Endothelial cell of umbilical vein (primary cell): ENCODE results near the gene ABCC1. TPM values are rescaled to one million over a fixed set of nuclear protein-coding genes. Genes with fewer than 3 reads are reported as not detected.

Experiments used
- BruUV-seq: library from RNA; stranded (reverse); fragments of 400-500 nt; replicated peaks from 2 replicates; lab custom pipeline; 2021; lab: Mats Ljungman, UMichigan
- CTCF ChIA-PET: fragments of 300-600, 350-600 bp; sonication (Branson Sonifier 250); formaldehyde crosslinking; loops from one replicate; lab custom pipeline; 2021; ENCODE audit warnings: antibody characterized with exemption, inconsistent platforms; lab: Charles Lee
- POLR2A ChIA-PET: fragments of 300-600, 350-600 bp; sonication (Branson Sonifier 250); formaldehyde crosslinking; loops from one replicate; lab custom pipeline; 2021; ENCODE audit warnings: antibody characterized with exemption, inconsistent platforms; lab: Charles Lee
- DNase-seq: peaks from one replicate; pipeline ENCODE4 v3.0.0-alpha.2; 2011; ENCODE audit warnings: low read depth, low spot score
- FAIRE-seq: peaks from 2 replicates; lab custom pipeline; 2011; peaks lifted over from hg19 to GRCh38; lab: Jason Lieb, UNC
- H2AFZ ChIP-seq: 2 replicates; pipeline ENCODE4 v1.6.0; 2012; ENCODE audit warnings: low read depth, low read length, control low read depth, inconsistent platforms
- H3K27ac ChIP-seq: 2 replicates; pipeline ENCODE4 v1.5.1; 2011; ENCODE audit warnings: low read depth, mild to moderate bottlenecking, control low read depth, low read length, moderate library complexity; ENCODE audit not compliant: insufficient read depth
- H3K27me3 ChIP-seq, 2 experiments: 2 replicates each; pipeline versions ENCODE4 v1.6.0 to v1.6.1; 2011; ENCODE audit warnings: low read length in 2 of 2, mixed read lengths in 1 of 2; ENCODE audit not compliant: control insufficient read depth in 2 of 2, insufficient read depth in 2 of 2
- H3K36me3 ChIP-seq, 2 experiments: 2 replicates in 1 of 2; 3 replicates in 1 of 2; pipeline ENCODE4 v1.5.1; 2011; ENCODE audit warnings: low read length in 2 of 2, mild to moderate bottlenecking in 1 of 2, moderate library complexity in 1 of 2; ENCODE audit not compliant: control insufficient read depth in 2 of 2, insufficient read depth in 2 of 2; ENCODE audit errors: extremely low read depth in 1 of 2
- H3K4me1 ChIP-seq: 3 replicates; pipeline ENCODE4 v1.5.1; 2011; ENCODE audit warnings: mild to moderate bottlenecking, low read length; ENCODE audit not compliant: control insufficient read depth, insufficient read depth; ENCODE audit errors: extremely low read depth
- H3K4me2 ChIP-seq: 2 replicates; pipeline ENCODE4 v1.6.1; 2011; ENCODE audit warnings: low read length, control low read depth, mixed read lengths; ENCODE audit not compliant: insufficient read depth
- H3K4me3 ChIP-seq, 3 experiments: fragments of 200-600 bp in 1 of 3; sonication (generic), shearing (Covaris generic) in 1 of 3; replicated peaks in 1 of 3; 2 replicates each; pipeline ENCODE4 v1.5.1; 2011 to 2016; ENCODE audit warnings: control low read depth in 3 of 3, low read length in 3 of 3, mild to moderate bottlenecking in 2 of 3, inconsistent platforms in 1 of 3, low read depth in 1 of 3, moderate library complexity in 1 of 3; ENCODE audit not compliant: insufficient read depth in 1 of 3
- H3K79me2 ChIP-seq: 2 replicates; pipeline ENCODE4 v1.6.0; 2012; ENCODE audit warnings: low read length, inconsistent platforms; ENCODE audit not compliant: control insufficient read depth, insufficient read depth
- H3K9ac ChIP-seq: replicated peaks from 2 replicates; pipeline ENCODE3; 2011; ENCODE audit warnings: low read length, control low read depth; ENCODE audit not compliant: insufficient read depth; ENCODE audit errors: extremely low read depth
- H3K9me1 ChIP-seq: replicated peaks from 3 replicates; pipeline ENCODE4 v1.6.0; 2011; ENCODE audit warnings: mild to moderate bottlenecking, low read length; ENCODE audit not compliant: control insufficient read depth, insufficient read depth; ENCODE audit errors: extremely low read depth
- H3K9me3 ChIP-seq: replicated peaks from 2 replicates; pipeline ENCODE4 v1.5.1; 2012; ENCODE audit warnings: low read length, inconsistent platforms; ENCODE audit not compliant: control insufficient read depth, insufficient read depth
- H4K20me1 ChIP-seq: replicated peaks from 2 replicates; pipeline ENCODE3; 2011; ENCODE audit warnings: mild to moderate bottlenecking, low read length; ENCODE audit not compliant: control insufficient read depth, insufficient read depth; ENCODE audit errors: extremely low read depth
- EZH2 ChIP-seq: IDR thresholded peaks from 2 replicates; pipeline ENCODE4 v1.6.1; 2012; ENCODE audit warnings: borderline replicate concordance, low read depth, mild to moderate bottlenecking, moderate library complexity, low read length, inconsistent platforms; ENCODE audit not compliant: severe bottlenecking
- GATA2 ChIP-seq: IDR thresholded peaks from 2 replicates; pipeline ENCODE4 v1.7.0; 2011; ENCODE audit warnings: low read depth, mild to moderate bottlenecking, moderate library complexity, mixed read lengths, low read length; ENCODE audit not compliant: insufficient read length, insufficient read depth
- JUN ChIP-seq: IDR thresholded peaks from 2 replicates; pipeline ENCODE4 v1.6.1; 2011; ENCODE audit warnings: borderline replicate concordance, low read depth; ENCODE audit not compliant: insufficient read length, insufficient read depth
- MAX ChIP-seq: IDR thresholded peaks from 2 replicates; pipeline ENCODE4 v1.6.1; 2011; ENCODE audit not compliant: insufficient read depth, insufficient read length
- MYC ChIP-seq: IDR thresholded peaks from one replicate; pipeline ENCODE4 v1.6.1; 2011; ENCODE audit warnings: mild to moderate bottlenecking, low read depth, low read length
- POLR2AphosphoS5 ChIP-seq: IDR thresholded peaks from 2 replicates; pipeline ENCODE4 v1.6.1; 2012; ENCODE audit warnings: low read depth, mild to moderate bottlenecking, control low read depth, low read length, moderate library complexity; ENCODE audit not compliant: insufficient read depth
- dilution Hi-C: fragments of 300-500 bp; cut with MboI; formaldehyde crosslinking; loops from one replicate; pipeline ENCODE4 v1.15.0; 2019; ENCODE audit warnings: low sequenced_read_pairs; ENCODE audit not compliant: extremely low pct_ligation_motif_present
- intact Hi-C: fragments of 100-400 bp; cut with micrococcal nuclease; formaldehyde crosslinking; loops from one replicate; pipeline ENCODE4 v1.10.0; 2022
- polyA plus RNA-seq, 4 experiments: library from polyadenylated mRNA; depleted of rRNA in 3 of 4; stranded (reverse) in 3 of 4; unstranded in 1 of 4; fragments of >200 nt; gene quantifications; 2 replicates each; pipeline versions ENCODE4 v1.2.1 to v1.2.3, GENCODE V29; 2011 to 2012; ENCODE audit warnings: missing spikeins in 1 of 4
- total RNA-seq: library from RNA; stranded (reverse); gene quantifications from 2 replicates; pipeline ENCODE4 v1.2.3, GENCODE V29; 2021
- TF ChIP-seq, protein P1 (sequence below), 2 donors: IDR thresholded peaks; 1 replicate in 1 of 2; 2 replicates in 1 of 2; pipeline ENCODE4 v1.5.1; 2011; ENCODE audit warnings: low read length in 2 of 2, mild to moderate bottlenecking in 2 of 2, moderate library complexity in 2 of 2, control low read depth in 1 of 2, inconsistent platforms in 1 of 2, low read depth in 1 of 2; ENCODE audit not compliant: insufficient read depth in 1 of 2; ENCODE audit errors: extremely low read depth in 1 of 2

Gene ABCC1
- total and polyA plus RNA-seq, 2 donors (not counting 3 experiments of a cell fraction or from before 2014, with no cell fraction given), result 46.1 to 89.2 TPM

DNA sequence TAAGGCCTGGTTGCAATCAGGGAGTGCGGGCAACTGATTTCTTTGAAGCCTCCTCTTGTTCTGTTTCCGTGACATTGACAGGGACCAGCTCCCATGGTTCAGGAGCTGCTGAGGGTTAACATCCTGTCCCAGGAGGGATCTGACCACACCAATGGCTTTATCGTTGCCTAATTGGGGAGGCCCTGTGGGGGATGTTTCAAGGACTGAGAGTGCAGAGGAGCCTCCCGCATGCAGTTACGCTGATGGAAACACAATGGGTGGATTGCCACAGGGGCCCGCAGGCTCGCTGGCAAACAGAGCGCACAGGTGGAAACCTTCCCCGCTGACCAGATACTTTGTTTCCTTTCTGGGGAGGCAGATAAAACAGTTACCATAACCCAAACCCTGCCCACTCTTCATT is 23.8 kb upstream of the ABCC1 start:
- no peaks in the 10 kb centered on the region for H3K27me3 ChIP-seq
- no peak for TF ChIP-seq MYC
- TF ChIP-seq GATA2, result no peak
- no peak for TF ChIP-seq POLR2AphosphoS5
- no peak for TF ChIP-seq MAX
- TF ChIP-seq EZH2, result no peak
- no peak for TF ChIP-seq JUN
- TF ChIP-seq, protein P1, sequence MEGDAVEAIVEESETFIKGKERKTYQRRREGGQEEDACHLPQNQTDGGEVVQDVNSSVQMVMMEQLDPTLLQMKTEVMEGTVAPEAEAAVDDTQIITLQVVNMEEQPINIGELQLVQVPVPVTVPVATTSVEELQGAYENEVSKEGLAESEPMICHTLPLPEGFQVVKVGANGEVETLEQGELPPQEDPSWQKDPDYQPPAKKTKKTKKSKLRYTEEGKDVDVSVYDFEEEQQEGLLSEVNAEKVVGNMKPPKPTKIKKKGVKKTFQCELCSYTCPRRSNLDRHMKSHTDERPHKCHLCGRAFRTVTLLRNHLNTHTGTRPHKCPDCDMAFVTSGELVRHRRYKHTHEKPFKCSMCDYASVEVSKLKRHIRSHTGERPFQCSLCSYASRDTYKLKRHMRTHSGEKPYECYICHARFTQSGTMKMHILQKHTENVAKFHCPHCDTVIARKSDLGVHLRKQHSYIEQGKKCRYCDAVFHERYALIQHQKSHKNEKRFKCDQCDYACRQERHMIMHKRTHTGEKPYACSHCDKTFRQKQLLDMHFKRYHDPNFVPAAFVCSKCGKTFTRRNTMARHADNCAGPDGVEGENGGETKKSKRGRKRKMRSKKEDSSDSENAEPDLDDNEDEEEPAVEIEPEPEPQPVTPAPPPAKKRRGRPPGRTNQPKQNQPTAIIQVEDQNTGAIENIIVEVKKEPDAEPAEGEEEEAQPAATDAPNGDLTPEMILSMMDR (IDR thresholded peaks at IDR 0.05; ENCODE audit: extremely low read depth in 1 of 2, insufficient read depth in 1 of 2, low read depth in 1 of 2, low read length in 2 of 2), result no peak
- H2AFZ ChIP-seq, result no peak overlapping the region
- H3K79me2 ChIP-seq, result no peaks in the 10 kb centered on the region
- H3K9me3 ChIP-seq, result no peaks in the 10 kb centered on the region
- no peak overlapping the region for H3K27ac ChIP-seq
- H3K4me2 ChIP-seq, result no peak overlapping the region
- POLR2A ChIA-PET, result no interaction called here
- H4K20me1 ChIP-seq, result no peaks in the 10 kb centered on the region
- CTCF ChIA-PET, result interaction anchor here (0.9 to 1.2 kb wide), 4 partner anchors 14 to 46 kb away, joined by 3 to 4 read pairs (median 3); partner anchors contain the start of gene CEP20
- H3K4me3 ChIP-seq, result no peak overlapping the region
- DNase-seq, result no peak
- no peak for FAIRE-seq
- H3K9ac ChIP-seq, result no peak overlapping the region
- intact Hi-C loops (no loop called here), dilution Hi-C loops (no loop called here)
- no peaks in the 10 kb centered on the region for H3K4me1 ChIP-seq
- BruUV-seq, result no TSS peak
- H3K9me1 ChIP-seq, result no peaks in the 10 kb centered on the region
- H3K36me3 ChIP-seq, result no peaks in the 10 kb centered on the region
